IPS-15b (cell line): Measurements from ENCODE around the gene FARP1.

ENCODE experiments used
- H3K27me3 ChIP-seq: one replicate; pipeline ENCODE4 v1.6.1; 2013; ENCODE audit warnings: low read length; ENCODE audit not compliant: control insufficient read depth, insufficient read depth
- H3K36me3 ChIP-seq: one replicate; pipeline ENCODE4 v1.6.1; 2013; ENCODE audit warnings: low read length; ENCODE audit not compliant: control insufficient read depth, insufficient read depth
- H3K4me1 ChIP-seq: one replicate; pipeline ENCODE4 v1.6.1; 2013; ENCODE audit warnings: mild to moderate bottlenecking, low read length; ENCODE audit not compliant: control insufficient read depth, insufficient read depth
- H3K4me3 ChIP-seq: one replicate; pipeline ENCODE4 v1.5.1; 2013; ENCODE audit warnings: low read depth, low read length
- H3K9ac ChIP-seq: one replicate; pipeline ENCODE4 v1.6.1; 2013; ENCODE audit warnings: low read depth, mild to moderate bottlenecking, low read length
- H3K9me3 ChIP-seq: one replicate; pipeline ENCODE4 v1.6.1; 2013; ENCODE audit warnings: mild to moderate bottlenecking, low read length; ENCODE audit not compliant: control insufficient read depth, insufficient read depth

Gene FARP1

DNA sequence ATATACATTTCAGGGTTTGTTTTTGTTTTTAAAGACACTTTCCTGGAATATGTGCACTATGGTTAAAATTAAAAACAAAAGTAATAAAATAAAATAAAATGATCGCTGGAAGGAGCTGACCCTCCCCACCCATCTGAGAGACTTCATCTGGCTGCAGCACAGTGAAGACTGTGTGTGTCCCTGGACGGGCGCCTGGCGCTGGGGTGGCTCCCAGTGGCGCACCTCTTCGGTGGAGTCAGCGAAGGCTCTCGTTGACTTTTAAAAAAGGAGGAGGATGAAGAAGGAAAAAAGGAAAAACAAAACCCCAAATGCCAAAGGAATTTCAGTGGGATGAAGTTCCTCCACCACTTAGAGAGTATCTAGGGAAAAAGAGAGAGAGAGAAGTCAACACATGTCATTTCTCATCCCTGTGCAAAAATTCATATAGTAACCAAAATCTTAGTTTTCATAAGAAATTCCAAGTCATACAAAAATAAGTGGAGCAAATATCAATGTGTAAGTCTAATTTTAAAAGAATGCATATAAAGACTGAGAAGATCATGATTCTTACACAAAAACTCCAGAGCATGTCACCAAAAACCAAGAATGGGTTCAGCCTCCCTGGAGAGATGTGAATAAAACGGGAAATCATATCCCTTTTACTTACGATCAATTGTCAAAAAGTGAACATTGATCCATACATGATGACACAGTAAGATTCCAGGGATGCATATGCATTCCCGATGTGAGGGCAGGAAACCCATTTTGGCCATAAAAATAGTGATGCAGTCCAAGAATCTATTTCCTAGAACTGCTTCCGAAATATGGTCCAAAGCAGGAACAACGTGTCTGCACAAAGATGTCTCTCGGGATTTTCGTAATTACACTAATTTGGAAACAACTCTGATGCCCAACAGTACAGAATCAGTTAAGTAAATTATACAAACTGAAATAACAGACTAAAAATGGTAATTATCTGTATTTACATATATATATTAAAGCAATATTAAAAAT is 310.3 kb downstream of the FARP1 start:
- peaks cover 17% of the 10 kb centered on the region for H3K4me1 ChIP-seq
- no peaks in the 10 kb centered on the region for H3K9me3 ChIP-seq
- H3K9ac ChIP-seq: no peak overlapping the region
- no peaks in the 10 kb centered on the region for H3K27me3 ChIP-seq
- no peak overlapping the region for H3K4me3 ChIP-seq
- peaks cover 14% of the 10 kb centered on the region for H3K36me3 ChIP-seq

DNA sequence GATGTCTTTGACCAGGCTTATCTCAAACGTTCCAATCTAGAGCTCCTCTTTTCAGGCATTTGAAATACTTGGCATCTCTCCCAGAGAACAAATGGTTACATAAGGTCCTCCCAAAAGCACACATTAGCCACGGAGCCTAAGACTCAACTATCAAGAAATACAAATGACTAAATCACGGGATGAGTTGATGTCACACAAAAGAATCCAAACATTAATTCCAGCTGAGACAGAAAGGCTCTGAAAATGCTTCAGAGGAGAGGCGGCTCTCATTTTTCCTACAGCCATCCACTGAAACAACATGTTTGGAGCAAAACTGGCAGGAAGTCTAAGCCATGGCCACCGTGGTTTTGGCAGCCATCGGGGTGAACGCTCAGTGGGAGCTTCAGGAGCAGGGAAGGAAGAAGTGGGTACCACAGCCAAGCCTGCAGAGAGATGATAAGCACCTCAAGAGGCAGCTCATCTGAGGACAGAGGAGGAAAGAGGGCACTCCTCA is 311.5 kb downstream of the FARP1 start:
- H3K36me3 ChIP-seq: peaks cover 10% of the 10 kb centered on the region
- H3K4me1 ChIP-seq: peaks cover 17% of the 10 kb centered on the region
- no peak overlapping the region for H3K4me3 ChIP-seq
- H3K27me3 ChIP-seq: no peaks in the 10 kb centered on the region
- H3K9ac ChIP-seq: no peak overlapping the region
- no peaks in the 10 kb centered on the region for H3K9me3 ChIP-seq

DNA sequence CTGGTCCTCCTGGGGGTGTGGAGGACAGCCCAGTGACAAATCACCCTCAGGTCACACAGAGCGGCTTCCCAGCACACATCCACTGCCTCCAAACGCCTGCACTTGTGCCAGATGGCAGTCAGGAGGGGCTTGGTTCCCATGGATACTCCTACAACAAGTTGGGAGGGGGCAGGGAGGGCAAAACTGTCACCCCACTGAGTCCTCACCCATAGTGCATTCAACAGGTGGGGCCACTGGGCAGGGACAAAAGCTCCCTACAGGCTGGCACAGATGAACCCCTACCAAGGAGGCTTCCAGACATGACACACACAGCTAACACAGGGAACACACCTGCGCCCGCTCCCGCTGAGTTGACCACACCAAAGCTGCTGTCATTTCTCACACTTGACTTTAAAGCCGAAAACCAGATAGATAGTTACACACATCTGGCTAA is 313.5 kb downstream of the FARP1 start:
- Histone ChIP-seq H3K27me3 (no peaks in the 10 kb centered on the region), H3K9ac (no peak overlapping the region), H3K9me3 (no peaks in the 10 kb centered on the region), H3K36me3 (peaks cover 20% of the 10 kb centered on the region), H3K4me1 (peaks cover under 1% of the 10 kb centered on the region), H3K4me3 (no peak overlapping the region)

DNA sequence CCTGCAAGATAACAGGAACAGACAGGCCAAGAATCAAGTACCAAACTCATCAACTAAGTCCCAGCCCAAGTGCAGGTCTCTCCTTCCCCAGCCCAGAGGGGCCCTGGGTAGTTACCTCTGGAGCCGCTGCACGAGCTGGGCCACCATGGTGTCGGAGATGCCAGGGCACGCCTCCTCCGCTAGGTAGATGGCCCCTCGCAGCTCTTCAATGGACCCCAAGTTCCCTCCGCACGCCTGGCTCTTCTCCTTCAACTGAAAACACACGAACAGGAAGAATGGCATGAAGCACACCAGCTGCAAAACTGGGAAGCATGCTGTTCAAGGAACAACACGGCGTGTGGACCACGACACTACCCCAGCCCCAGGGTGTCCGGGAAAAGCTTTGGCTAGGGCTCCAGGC is 314.2 kb downstream of the FARP1 start:
- H3K9ac ChIP-seq: no peak overlapping the region
- H3K4me1 ChIP-seq: no peaks in the 10 kb centered on the region
- H3K9me3 ChIP-seq: no peaks in the 10 kb centered on the region
- H3K27me3 ChIP-seq: no peaks in the 10 kb centered on the region
- H3K4me3 ChIP-seq: no peak overlapping the region
- peaks cover 21% of the 10 kb centered on the region for H3K36me3 ChIP-seq

DNA sequence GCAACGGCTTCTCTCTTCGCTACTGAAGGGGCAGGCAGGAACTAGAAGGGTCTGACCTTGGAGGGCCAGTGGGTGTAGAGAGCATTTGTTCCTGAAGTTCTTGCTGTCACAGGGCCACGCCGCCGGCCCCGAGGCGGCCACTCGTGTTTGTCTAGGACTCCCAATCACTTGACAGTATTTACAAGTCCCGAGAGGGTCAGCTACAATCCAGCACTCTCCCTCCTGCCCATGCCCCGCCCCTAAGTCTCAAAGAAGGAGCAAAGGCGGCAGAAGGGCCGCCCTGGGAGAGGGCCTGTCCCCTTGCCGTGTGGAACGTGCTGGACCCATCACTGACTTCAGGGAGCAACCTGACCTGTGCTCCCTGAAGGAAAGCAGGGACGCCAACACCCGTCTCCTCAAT is 315.5 kb downstream of the FARP1 start:
- Histone ChIP-seq H3K4me3 (no peak overlapping the region), H3K4me1 (no peaks in the 10 kb centered on the region), H3K9ac (no peak overlapping the region), H3K36me3 (peaks cover 30% of the 10 kb centered on the region), H3K27me3 (no peaks in the 10 kb centered on the region), H3K9me3 (no peaks in the 10 kb centered on the region)

DNA sequence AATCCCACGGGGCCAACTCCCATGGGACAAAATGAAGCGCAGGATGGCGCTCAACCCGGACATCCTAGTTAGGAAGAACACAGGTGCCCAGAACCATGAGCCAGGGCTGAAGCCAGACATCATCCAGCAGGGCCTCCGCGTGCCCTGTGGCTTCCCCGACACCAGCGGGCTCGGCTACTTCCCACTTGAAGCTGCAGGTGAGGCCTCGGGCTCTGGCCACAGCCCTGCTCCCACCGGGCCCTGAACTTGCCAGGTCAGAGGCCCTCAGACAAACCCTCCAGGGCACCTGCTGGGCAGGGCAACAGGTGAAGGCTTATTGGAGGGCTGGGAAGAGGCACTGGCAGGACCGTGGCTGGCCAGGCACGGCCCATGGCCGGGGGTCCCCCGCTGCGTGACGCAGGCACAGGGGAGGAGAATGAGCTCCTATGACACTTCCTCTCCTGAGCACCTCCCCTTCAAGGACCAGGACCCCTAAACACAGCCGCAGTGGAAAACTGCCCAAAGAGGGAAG is 316.3 kb downstream of the FARP1 start:
- Histone ChIP-seq H3K9ac (no peak overlapping the region), H3K4me3 (no peak overlapping the region), H3K36me3 (peaks cover 36% of the 10 kb centered on the region), H3K4me1 (no peaks in the 10 kb centered on the region), H3K9me3 (no peaks in the 10 kb centered on the region), H3K27me3 (no peaks in the 10 kb centered on the region)

GRCh38 chr13:98459721-98460370 is 317.0 kb downstream of the FARP1 start:
- H3K36me3 ChIP-seq: peaks cover 36% of the 10 kb centered on the region
- H3K4me1 ChIP-seq: no peaks in the 10 kb centered on the region
- no peaks in the 10 kb centered on the region for H3K27me3 ChIP-seq
- no peak overlapping the region for H3K4me3 ChIP-seq
- no peak overlapping the region for H3K9ac ChIP-seq
- H3K9me3 ChIP-seq: no peaks in the 10 kb centered on the region

- no peaks in the 10 kb centered on the region for H3K9me3 ChIP-seq
- no peak overlapping the region for H3K9ac ChIP-seq
- H3K36me3 ChIP-seq: peaks cover 36% of the 10 kb centered on the region
- H3K4me1 ChIP-seq: no peaks in the 10 kb centered on the region
- H3K27me3 ChIP-seq: no peaks in the 10 kb centered on the region
- no peak overlapping the region for H3K4me3 ChIP-seq
Observed at GRCh38 chr13:98460516-98460915, 317.6 kb downstream of the FARP1 start.

- Histone ChIP-seq H3K4me3 (no peak overlapping the region), H3K9me3 (no peaks in the 10 kb centered on the region), H3K9ac (no peak overlapping the region), H3K4me1 (no peaks in the 10 kb centered on the region), H3K36me3 (peaks cover 34% of the 10 kb centered on the region), H3K27me3 (no peaks in the 10 kb centered on the region)
Observed at GRCh38 chr13:98461486-98462240, 318.8 kb downstream of the FARP1 start.

- Histone ChIP-seq H3K27me3 (no peaks in the 10 kb centered on the region), H3K9me3 (no peaks in the 10 kb centered on the region), H3K4me1 (no peaks in the 10 kb centered on the region), H3K36me3 (peaks cover 34% of the 10 kb centered on the region), H3K9ac (no peak overlapping the region), H3K4me3 (no peak overlapping the region)
Observed at GRCh38 chr13:98462241-98462882, 319.5 kb downstream of the FARP1 start.

DNA sequence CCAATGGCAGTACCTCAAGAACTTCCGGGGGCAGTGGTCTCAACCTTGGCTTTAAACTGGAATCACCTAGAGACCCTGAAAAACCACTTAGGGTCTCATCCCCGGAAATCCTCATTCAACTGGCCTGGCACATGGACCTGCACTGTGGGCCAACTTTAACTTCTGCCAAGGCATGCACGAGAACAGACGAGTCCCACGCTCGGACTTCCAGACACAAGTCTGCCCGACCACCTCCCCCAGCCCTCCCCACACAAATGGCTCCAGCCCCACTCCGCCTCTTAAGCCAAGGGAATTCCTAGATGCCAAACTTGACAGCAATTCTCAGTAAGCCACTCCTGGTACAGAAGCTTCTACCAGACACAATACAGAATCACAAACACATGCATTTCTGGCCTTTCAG is 320.1 kb downstream of the FARP1 start:
- peaks cover 32% of the 10 kb centered on the region for H3K36me3 ChIP-seq
- no peaks in the 10 kb centered on the region for H3K9me3 ChIP-seq
- no peak overlapping the region for H3K4me3 ChIP-seq
- no peak overlapping the region for H3K9ac ChIP-seq
- H3K4me1 ChIP-seq: no peaks in the 10 kb centered on the region
- no peaks in the 10 kb centered on the region for H3K27me3 ChIP-seq
